RWPE1 (cell line): ENCODE measurements around the gene BCORL1.

ENCODE experiments used
- CTCF ChIA-PET: fragments of 350-600 bp; sonication (Branson Sonifier 250); formaldehyde crosslinking; extraction: SDS; loops from one replicate; lab custom pipeline; 2021; lab: Yijun Ruan, JAX
- POLR2A ChIA-PET: fragments of 400-600 bp; formaldehyde crosslinking; extraction: SDS; loops from one replicate; lab custom pipeline; 2020; ENCODE audit warnings: antibody characterized with exemption; ENCODE audit not compliant: low non-redundant PET; lab: Yijun Ruan, JAX
- DNase-seq: peaks from one replicate; pipeline ENCODE4 v3.0.0; 2012; ENCODE audit warnings: low spot score
- H3K27ac ChIP-seq: fragments of 450-650 bp; 2 replicates; pipeline ENCODE4 v1.5.1; 2017
- TF ChIP-seq, protein P1 (sequence below): fragments of 450-650 bp; conservative IDR thresholded peaks from 2 replicates; pipeline ENCODE4 v1.5.1; 2017; ENCODE audit warnings: low read depth, mild to moderate bottlenecking

Gene BCORL1

DNA sequence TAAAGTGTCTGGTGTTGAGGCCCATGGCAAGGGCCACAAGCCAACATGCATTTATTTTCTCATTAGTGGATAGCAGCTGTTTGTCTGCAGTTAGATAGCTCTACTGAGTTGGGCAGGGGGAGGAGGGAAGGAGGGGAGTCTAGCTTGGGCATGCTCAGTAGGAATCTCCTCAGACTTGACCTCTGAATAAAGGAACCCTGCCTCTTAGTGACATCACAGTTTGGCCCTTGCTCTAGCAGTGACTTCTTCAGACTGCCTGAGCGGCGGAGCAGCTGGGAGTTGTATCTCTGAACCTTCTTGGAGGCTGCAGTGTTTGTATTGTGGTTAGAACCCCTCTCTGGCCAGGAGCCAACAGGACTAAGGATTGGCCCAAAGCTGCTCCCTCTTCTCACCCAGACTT lies 57.4 kb downstream of the BCORL1 start:
- TF ChIP-seq, protein P1, sequence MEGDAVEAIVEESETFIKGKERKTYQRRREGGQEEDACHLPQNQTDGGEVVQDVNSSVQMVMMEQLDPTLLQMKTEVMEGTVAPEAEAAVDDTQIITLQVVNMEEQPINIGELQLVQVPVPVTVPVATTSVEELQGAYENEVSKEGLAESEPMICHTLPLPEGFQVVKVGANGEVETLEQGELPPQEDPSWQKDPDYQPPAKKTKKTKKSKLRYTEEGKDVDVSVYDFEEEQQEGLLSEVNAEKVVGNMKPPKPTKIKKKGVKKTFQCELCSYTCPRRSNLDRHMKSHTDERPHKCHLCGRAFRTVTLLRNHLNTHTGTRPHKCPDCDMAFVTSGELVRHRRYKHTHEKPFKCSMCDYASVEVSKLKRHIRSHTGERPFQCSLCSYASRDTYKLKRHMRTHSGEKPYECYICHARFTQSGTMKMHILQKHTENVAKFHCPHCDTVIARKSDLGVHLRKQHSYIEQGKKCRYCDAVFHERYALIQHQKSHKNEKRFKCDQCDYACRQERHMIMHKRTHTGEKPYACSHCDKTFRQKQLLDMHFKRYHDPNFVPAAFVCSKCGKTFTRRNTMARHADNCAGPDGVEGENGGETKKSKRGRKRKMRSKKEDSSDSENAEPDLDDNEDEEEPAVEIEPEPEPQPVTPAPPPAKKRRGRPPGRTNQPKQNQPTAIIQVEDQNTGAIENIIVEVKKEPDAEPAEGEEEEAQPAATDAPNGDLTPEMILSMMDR = no peak
- ChIA-PET POLR2A (no interaction called here), CTCF (no interaction called here)
- H3K27ac ChIP-seq = no peak overlapping the region
- DNase-seq = no peak

DNA sequence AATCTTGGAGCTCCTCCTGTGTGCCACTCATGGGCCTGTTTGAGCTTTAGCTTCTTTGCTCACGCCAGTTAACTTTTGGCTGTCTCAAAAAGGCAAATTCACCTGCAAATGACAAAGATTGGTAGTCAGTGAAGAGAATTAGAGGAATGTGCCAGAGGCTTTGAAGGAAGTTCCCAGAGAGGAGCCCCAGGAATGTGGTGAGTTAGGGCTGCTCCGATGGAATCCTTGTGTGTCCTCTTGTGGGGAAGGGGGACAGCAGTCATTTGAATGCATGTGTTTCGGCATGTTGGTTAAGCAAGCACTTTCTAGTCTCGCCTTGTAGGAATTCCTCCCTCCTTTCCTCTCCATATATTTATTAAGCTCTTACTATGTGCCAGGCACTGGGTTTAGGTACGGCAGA lies 65.0 kb downstream of the BCORL1 start:
- TF ChIP-seq, protein P1 = no peak
- H3K27ac ChIP-seq = no peak overlapping the region
- ChIA-PET POLR2A (no interaction called here), CTCF (interaction anchor here (0.6 kb wide), 1 partner anchor 115 kb away, joined by 3 read pairs; no protein-coding TSS in a partner anchor)
- DNase-seq = no peak

DNA sequence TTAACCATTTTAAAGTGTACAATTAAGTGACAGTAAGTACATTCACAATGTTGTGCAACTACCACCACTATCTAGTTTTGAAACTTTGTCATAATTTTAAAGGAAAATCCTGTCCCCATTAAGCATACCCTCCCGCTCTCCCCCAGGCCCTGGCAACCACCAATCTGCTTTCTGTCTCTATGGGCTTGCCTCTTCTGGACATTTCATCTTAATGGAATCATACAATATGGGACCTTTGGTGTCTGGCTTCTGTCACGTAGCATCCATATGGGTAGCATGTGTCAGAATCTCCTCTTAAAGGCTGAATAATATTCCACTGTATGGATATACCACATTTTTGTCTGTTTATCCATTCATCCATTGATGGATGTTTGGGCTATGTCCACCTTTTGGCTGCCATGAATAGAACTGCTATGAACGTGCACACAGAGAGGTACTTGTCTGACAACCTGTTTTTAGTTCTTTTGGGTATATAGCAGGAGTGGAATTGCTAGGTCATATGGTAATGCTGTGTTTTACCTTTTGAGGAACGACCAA lies 66.3 kb downstream of the BCORL1 start:
- TF ChIP-seq, protein P1 = no peak
- no peak for DNase-seq
- CTCF ChIA-PET = no interaction called here
- POLR2A ChIA-PET = no interaction called here
- no peak overlapping the region for H3K27ac ChIP-seq

DNA sequence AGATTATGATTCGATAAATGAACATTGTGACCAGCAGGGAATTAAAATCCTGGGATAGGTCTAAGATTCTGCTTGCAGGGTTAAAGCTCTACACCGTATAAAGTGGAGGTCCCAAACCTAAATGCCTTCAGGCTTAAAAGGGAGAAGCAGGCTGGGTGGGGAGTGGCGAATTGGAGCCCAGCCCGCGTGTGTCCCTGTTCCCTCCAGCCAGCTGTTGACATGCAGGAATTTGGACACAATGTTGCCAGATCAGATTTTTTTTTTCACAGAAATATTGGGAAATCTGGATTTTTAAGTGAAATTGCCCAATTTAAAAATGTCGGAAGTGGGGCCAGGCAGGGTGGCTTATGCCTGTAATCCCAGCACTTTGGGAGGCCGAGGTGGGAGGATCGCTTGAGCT lies 67.4 kb downstream of the BCORL1 start:
- no peak for DNase-seq
- ChIA-PET POLR2A (no interaction called here), CTCF (no interaction called here)
- no peak overlapping the region for H3K27ac ChIP-seq
- TF ChIP-seq, protein P1 = no peak

DNA sequence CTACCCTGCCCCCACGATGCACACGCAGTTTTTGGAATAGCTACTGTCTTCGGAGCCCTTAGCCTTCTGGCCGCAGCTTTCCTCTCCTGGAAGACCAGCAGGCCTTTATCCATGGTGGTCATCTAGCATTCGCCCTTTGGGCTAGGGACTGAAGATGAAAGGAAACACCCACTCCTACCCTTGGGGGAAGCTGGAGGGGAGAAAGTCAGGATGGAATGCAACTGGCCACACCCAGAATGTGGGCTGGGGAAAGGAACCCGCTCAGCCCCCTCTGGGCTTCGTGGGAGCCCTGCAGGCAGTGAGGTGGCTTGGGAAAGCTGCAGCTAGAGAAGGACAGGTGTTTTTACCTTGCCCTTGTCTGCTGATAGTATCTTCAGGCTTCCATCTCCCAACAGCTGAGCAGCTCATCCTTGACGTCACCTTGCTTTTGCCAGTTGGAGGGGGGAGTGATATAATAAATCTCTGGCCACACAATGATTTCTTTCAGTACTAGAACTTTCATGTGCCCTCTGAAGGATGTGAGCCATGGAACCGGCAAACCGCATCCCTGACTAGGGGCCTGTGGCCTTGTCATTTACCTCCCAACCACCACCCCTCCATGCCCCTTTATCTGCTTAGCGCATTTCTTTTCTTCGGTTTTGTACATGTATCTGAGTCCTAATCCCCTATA lies 68.9 kb downstream of the BCORL1 start:
- TF ChIP-seq, protein P1 = no peak
- no peak for DNase-seq
- H3K27ac ChIP-seq = no peak overlapping the region
- ChIA-PET POLR2A (no interaction called here), CTCF (no interaction called here)

DNA sequence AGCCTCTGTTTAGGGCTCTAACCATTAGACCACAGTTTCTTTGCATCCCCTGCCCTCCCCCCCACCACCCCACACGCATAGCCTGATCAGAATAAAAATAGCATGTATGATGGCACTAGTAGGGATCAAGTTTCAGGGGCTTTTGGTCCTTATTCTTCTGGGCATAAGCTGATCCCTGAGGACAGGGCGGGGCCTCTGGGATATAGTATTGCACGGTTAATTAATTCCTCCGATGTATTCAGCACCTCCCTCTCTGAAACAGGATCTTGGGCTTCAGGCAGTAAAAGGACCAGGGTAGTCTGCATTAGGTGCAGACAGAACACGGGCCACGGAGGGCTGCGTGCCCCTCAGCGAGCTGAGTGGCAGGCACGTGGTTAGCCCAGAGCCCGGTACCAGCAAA lies 70.8 kb downstream of the BCORL1 start:
- no peak for DNase-seq
- ChIA-PET POLR2A (no interaction called here), CTCF (no interaction called here)
- H3K27ac ChIP-seq = no peak overlapping the region
- TF ChIP-seq, protein P1 = no peak
